GM20431 (cell line): ENCODE data around the gene KRTAP10-11.
"Not testable (repeated sequence)": the region's sequence is repeated elsewhere in the genome, so short reads cannot be mapped to it uniquely, and the experiment has no call there.

Experiments
- in situ Hi-C: fragments of 300-500 bp; cut with MseI, MboI; formaldehyde crosslinking; loops from one replicate; pipeline ENCODE4 v1.15.0; 2020; ENCODE audit warnings: low sequenced_read_pairs; ENCODE audit not compliant: unreplicated experiment

The KRTAP10-11 gene

DNA sequence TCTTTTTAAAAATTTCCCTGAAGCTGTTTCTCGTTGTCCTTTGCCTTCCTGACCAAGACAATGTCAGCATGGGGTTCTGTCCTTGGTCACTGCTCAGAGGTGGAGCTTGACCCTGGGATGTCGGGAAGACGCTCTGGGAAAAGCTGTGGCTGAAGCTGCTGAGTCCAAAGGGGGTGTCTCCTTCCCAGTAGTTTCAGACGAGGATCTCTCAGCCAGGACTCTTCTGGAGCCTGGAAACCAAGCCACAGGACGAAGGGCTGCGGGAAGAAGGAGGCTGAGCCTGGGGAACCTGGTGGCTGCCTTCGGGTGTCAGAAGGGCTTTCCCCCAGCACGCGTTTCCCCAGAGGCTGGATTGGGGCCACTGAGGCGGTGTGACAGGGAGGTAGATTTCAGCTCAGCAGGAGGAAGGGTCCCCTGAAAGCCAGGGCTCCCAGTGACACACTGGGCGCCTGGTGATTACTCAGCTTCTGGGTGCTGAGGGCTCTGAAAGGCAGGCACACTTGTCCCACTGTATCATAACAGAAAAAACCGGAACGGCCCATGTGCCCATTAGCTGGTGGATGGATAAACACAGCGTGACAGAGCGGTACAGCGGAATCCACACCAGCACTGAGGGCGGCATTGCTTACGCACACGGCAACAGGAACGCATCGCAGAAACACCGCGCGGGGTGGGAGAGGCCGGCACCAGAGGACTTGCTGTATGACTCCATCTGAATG lies 40.8 kb downstream of the KRTAP10-11 start:
- in situ Hi-C loops: no loop called here

DNA sequence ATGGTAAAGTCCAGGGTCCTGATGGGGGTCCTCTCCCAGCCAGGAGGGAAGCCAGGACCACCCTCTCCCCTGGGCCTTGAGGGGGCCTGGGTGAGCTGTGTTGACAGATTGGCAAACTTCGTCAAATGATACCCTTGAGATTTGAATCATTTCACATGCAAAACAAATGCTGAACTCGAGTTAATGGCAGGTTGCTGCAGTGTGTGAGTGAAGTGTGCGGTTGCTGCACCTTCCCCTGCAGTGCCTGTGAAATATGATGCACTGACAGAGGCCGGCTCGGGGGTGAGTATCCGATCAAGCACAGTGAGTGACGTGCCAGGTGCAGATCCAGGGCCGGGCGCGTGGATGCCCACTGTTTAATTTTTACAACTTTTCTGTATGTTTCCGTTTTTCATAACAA lies 41.5 kb downstream of the KRTAP10-11 start:
- in situ Hi-C loops: no loop called here

DNA sequence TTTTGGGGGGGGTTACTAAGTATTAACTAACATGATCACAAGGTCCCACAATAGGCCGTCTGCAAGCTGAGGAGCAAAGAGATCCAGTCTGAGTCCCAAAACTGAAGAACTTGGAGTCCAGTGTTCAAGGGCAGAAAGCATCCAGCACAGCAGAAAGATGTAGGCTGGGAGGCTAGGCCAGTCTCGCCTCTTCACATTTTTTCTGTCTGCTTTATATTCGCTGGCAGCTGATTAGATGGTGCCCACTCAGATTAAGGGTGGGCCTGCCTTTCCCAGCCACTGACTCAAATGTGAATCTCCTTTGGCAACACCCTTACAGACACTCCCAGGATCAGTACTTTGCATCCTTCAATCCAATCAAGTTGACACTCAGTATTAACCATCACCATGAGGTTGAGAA lies 43.5 kb downstream of the KRTAP10-11 start:
- in situ Hi-C loops: not testable (repeated sequence)

DNA sequence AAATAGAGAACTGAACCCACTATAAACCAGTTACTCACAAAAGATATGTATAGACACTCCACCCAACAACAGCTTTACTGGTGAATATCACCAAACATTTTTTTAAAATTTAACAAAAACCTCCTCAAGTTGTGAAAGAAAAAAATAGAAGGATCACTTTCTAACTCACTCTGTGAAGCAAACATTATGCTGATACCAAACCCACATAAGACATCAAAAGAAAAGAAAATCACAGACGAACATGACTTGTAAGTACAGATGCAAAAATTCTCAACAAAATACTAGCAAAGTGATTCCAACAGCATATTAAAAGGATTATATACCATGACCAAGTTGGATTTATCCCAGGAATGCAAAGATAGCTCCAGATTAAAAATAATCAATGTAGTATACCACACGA lies 45.5 kb downstream of the KRTAP10-11 start:
- in situ Hi-C loops: no loop called here

DNA sequence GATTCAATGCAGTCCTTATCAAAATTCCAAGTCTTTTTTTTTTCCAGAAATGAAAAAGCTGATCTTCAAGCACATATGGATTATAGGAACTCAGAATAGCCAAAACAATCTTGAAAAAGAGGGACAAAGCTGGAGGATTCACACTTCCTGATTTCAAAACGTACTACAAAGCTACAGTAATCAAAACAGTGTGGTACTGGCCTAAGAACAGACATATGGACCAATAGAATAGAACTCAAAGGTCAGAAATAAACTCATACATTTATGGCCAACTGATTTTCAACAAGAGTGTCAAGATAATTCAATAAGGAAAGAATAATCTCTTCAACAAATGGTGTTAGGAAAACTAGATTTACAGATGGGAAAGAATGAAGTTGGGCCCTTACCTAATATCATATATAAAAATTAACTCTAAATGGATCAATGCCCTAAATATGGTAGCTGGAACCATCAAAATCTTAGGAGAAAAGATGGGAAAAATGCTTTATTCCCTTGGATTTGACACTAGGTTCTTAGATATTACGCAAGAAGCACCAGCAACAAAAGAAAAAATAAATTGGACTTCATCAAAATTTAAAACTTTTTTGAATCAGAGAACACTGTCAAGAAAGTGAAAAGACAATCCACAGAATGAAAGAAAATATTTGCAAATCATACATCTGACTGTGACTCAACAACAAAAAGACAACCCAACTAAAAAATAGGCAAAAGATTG lies 46.7 kb downstream of the KRTAP10-11 start:
- in situ Hi-C loops: no loop called here

DNA sequence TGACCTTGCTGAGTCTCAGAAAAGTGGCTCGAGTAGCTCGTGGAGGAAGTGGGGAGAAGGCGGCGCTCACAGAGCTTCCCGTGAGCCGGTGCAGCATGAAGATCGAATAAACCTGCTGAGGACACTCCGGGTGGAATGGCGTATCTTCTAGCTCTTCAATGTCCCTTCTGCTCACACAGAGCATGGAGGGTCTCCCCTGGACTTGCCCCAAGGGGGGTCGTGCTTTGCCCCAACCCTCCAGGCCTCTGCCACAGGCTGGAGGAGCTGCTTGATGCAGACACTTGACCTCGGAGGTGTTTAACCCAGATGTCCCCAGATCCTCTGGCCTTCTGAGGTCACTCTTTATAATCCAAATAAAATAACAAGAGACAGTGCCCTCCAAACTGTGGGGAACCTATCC lies 48.6 kb downstream of the KRTAP10-11 start:
- in situ Hi-C loops: no loop called here

DNA sequence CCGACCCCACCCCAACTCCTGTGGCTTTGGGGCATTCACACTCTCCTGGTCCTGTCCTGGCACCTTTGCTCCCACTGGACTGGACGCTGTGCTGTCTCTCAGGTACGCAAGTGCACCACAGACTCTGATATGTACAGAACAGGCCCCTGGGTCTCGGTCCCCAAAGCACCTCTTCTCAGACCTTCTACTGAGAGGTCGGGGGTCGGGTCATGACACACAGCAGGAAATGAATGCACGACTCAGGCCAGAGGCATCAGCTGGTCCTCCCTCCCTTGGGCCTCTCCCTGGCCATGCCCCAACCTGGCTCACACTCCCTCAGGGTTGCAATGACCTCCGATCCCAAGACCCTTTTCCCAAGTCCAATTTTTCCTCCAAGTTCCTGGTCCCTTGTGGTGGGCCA lies 49.0 kb downstream of the KRTAP10-11 start:
- in situ Hi-C loops: no loop called here

DNA sequence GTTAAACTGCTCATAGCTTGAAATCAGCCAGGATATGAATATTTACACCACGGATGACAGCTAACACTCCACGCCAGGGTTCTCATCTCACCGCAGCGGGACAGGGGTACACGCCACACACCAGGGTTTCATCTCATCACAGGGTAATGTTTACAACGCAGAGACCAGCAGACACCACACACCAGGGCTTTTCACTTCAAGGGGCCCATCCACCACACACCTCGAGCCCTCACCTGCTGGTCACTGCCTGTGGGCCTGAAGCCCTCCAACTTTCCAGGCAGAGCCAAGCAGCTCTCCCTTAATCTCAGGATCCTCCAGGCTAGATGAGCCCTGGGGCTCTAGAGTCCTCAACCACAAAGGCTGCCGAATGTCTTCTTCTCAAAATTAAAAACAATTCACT lies 49.4 kb downstream of the KRTAP10-11 start:
- in situ Hi-C loops: no loop called here

DNA sequence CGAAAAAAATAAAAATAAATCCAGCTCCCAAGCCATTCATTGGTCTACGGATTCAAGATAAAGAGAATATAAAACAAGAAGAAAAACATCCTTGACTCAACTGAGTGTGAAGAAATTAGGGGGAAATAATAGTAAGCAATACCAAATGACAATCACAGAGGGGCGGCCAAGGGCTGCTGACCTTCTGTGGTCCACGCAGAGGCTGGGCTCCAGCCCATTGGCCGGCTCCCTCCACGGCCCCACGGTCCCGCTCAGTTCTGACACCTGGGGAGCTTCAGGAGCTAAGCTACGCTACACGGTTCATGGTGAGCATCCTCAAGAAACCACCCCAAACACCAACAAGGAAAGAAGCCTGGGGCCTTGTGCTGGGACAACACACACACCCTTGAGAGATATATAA lies 50.4 kb downstream of the KRTAP10-11 start:
- in situ Hi-C loops: no loop called here
